Heart left ventricle (tissue), 16 donors: ENCODE results near the gene KNCN. TPM values are rescaled to one million over a fixed set of nuclear protein-coding genes. Genes with fewer than 3 reads are reported as not detected.

ENCODE experiments used
- ATAC-seq, 4 donors: fragments of 200-7000 bp; cut with Tn5 transposase; one replicate each; pipeline ENCODE4 v1.9.1; 2020 to 2022; ENCODE audit warnings: moderate library complexity in 4 of 4, mild to moderate bottlenecking in 3 of 4, moderate number of reproducible peaks in 1 of 4
- DNase-seq, 5 donors: peaks; one replicate each; pipeline ENCODE4 v3.0.0-alpha.2; 2020
- H3K27ac ChIP-seq, 12 donors: fragments of 200-600 bp; sonication (generic) in 4 of 12; one replicate each; pipeline versions ENCODE4 v1.5.0 to v1.8.0; 2016 to 2022; ENCODE audit warnings: mild to moderate bottlenecking in 2 of 12
- H3K27me3 ChIP-seq, 9 donors: fragments of 200-600 bp; sonication (generic) in 2 of 9; one replicate each; pipeline versions ENCODE4 v1.5.1 to v1.8.0; 2016 to 2022; ENCODE audit warnings: mild to moderate bottlenecking in 3 of 9
- H3K36me3 ChIP-seq, 9 donors: fragments of 200-600 bp; sonication (generic) in 2 of 9; one replicate each; pipeline versions ENCODE4 v1.5.0 to v1.8.0; 2018 to 2022; ENCODE audit warnings: mild to moderate bottlenecking in 2 of 9
- H3K4me1 ChIP-seq, 12 donors: fragments of 200-600 bp; sonication (generic) in 4 of 12; one replicate each; pipeline versions ENCODE4 v1.5.0 to v1.8.0; 2016 to 2022; ENCODE audit warnings: mild to moderate bottlenecking in 3 of 12
- H3K4me3 ChIP-seq, 12 donors: fragments of 200-600 bp; sonication (generic) in 4 of 12; one replicate each; pipeline versions ENCODE4 v1.5.0 to v1.8.0; 2017 to 2022; ENCODE audit warnings: mild to moderate bottlenecking in 9 of 12, moderate library complexity in 4 of 12
- H3K9me3 ChIP-seq, 12 donors: fragments of 200-600 bp; sonication (generic) in 4 of 12; one replicate each; pipeline versions ENCODE4 v1.5.0 to v1.8.0; 2016 to 2022; ENCODE audit warnings: mild to moderate bottlenecking in 1 of 12
- POLR2A ChIP-seq, 2 donors: fragments of 450-650 bp; IDR thresholded peaks; one replicate each; pipeline ENCODE4 v1.6.1; 2017; ENCODE audit warnings: antibody characterized with exemption in 2 of 2, mild to moderate bottlenecking in 2 of 2, moderate library complexity in 2 of 2
- WGBS, 4 donors: extraction: QIAGEN DNeasy Blood & Tissue Kit in 2 of 4; methylation state at CpG; one replicate each; pipeline versions ENCODE4 v1.1.5 to v1.1.7; 2013 to 2018; 5-methylcytosine and 5-hydroxymethylcytosine counted together
- intact Hi-C, 10 donors: fragments of 100-400 bp; cut with DNase I; formaldehyde crosslinking; loops; one replicate each; pipeline versions ENCODE4 v1.11.1 to v1.14.2; 2022
- polyA plus RNA-seq, 2 donors: library from polyadenylated mRNA; stranded (reverse); fragments of 200-250 nt; gene quantifications; one replicate each; pipeline ENCODE4 v1.2.3, GENCODE V29; 2013
- total RNA-seq, 9 donors: library from RNA; depleted of rRNA in 2 of 9; stranded (reverse); fragments of >200 nt in 2 of 9; fragmentation: NEBNext Ultra II Directional in 3 of 9; extraction: Animal tissue kit (Norgen Biotek cat#: 25700) in 3 of 9; gene quantifications; one replicate each; pipeline versions ENCODE4 v1.1.0 to v1.2.4, GENCODE V29; 2016 to 2023
- TF ChIP-seq, protein P1 (sequence below), 12 donors: fragments of 200-600 bp; sonication (generic) in 4 of 12; IDR thresholded peaks; one replicate each; pipeline versions ENCODE4 v1.5.0 to v1.8.0; 2018 to 2022; ENCODE audit warnings: antibody characterized with exemption in 12 of 12, mild to moderate bottlenecking in 5 of 12
- donor health status: ischemic (EF 13 %, LVEDD 7.1; RV severe dilation, severe dysfunction).
- donor health status: healthy with polysubstance abuse.
- donor health status: DM: no; HTN: yes; CAD: no.
- donor health status: DM: no; HTN: no; CAD: no.
- donor health status: ischemic (EF 25% LVEDD 6.9; RV normal size, moderate dysfunction).
- donor health status: ischemic (EF 25% LVEDD 5.7; RV mildly dilated, moderate dysfunction).
- donor health status: healthy.
- donor health status: DM: yes; HTN: yes; CAD: no.
- donor health status: ischemic (EF 35%, LVEDD 5.7; RV mildly dilated, moderate dysfunction).
- donor health status: nonischemic (EF 11% LVEDD 7.7; RV severe dilation, severe dysfunction).
- donor health status: DM: yes; HTN: yes; CAD: no.
- donor health status: PGD.
- donor health status: ischemic (EF 29% LVEDD 5.4; RV normal size, mild dysfunction).
- donor health status: nonischemic (EF 23%, LVEDD 6.1; RV moderate dilation, normal function).

Gene KNCN
- total and polyA plus RNA-seq, 11 donors = not detected

DNA sequence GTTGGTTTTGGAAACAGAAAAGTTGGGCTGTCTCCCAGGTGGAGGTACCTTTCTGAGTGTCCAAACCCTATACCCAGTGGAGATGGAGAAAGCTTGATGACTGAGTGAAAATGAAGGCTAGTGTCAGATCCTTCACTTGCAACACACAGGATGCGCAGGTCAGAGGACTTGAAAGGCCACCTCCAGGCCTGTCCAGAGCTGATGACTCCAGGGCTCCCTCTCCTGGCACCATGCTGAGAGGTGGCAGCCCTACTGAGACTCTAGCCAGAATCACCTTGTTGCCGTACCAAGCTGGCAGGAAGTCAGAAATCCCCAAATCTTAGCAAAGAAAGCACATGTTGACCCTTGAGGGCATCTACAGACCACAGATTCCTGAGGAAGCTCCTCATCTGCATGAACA lies 16.4 kb downstream of the KNCN start:
- Histone ChIP-seq H3K27ac (no peak overlapping the region), H3K27me3 (peaks cover 0 to 40% (median 5%) of the 10 kb centered on the region in 9 donors), H3K36me3 (no peaks in the 10 kb centered on the region), H3K9me3 (no peaks in the 10 kb centered on the region), H3K4me1 (peaks cover 0 to 11% (median 2%) of the 10 kb centered on the region in 12 donors), H3K4me3 (no peak overlapping the region)
- intact Hi-C loops = loop anchor here in 1 of 10 donors (2.0 kb wide), 1 partner anchor 190 kb away; no protein-coding TSS in a partner anchor
- ATAC-seq = peak in 1 of 4 donors; percentile 33
- TF ChIP-seq, protein P1, sequence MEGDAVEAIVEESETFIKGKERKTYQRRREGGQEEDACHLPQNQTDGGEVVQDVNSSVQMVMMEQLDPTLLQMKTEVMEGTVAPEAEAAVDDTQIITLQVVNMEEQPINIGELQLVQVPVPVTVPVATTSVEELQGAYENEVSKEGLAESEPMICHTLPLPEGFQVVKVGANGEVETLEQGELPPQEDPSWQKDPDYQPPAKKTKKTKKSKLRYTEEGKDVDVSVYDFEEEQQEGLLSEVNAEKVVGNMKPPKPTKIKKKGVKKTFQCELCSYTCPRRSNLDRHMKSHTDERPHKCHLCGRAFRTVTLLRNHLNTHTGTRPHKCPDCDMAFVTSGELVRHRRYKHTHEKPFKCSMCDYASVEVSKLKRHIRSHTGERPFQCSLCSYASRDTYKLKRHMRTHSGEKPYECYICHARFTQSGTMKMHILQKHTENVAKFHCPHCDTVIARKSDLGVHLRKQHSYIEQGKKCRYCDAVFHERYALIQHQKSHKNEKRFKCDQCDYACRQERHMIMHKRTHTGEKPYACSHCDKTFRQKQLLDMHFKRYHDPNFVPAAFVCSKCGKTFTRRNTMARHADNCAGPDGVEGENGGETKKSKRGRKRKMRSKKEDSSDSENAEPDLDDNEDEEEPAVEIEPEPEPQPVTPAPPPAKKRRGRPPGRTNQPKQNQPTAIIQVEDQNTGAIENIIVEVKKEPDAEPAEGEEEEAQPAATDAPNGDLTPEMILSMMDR (IDR thresholded peaks at IDR 0.05) = peak in 8 of 12 donors; percentile 9 to 41 (median 30)
- no peak for TF ChIP-seq POLR2A (IDR thresholded peaks at IDR 0.05)
- no peak for DNase-seq
- 48 to 61% (median 59%) methylated on average over 2 of the region's 2 CpGs for WGBS, 4 donors

DNA sequence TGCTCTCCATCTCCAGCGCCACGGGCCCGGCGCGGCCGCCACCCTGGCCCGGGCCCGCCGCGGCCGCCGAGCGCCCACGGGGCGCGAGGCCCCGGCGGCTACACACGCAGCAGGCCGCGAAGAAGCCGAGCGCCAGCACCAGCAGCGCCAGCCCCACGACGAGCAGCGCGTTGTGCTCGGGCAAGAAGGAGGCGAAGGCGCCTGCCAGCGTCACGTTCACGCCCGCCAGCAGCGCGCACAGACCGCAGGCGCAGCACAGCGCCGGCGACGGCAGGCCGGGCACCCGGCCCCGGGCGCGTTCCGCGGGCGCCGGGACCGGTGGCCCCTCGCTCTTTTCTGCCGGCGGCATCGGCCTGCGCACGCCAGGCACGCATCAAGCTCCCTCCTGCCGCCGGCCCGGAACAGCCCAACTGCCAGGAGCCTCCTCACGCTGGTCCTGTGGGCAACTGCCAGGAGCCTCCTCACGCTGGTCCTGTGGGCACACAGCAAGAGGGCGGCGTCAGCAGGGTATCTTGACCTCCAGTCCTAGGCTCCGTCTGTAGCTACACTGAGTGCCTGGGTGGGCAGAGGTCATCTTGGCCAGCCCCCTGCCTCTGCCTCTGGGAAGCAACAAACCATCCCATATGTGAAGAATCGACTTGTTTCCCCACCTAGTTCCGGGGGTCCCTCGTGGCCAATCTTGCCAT lies 18.1 kb downstream of the KNCN start:
- intact Hi-C loops = loop anchor here in 9 of 10 donors (2.0 to 5.0 kb wide), 3 partner anchors 189 to 194 kb away; no protein-coding TSS in a partner anchor
- H3K9me3 ChIP-seq = no peaks in the 10 kb centered on the region
- H3K27ac ChIP-seq = peak overlapping the region in 10 of 12 donors; percentile 26 to 71 (median 50)
- H3K36me3 ChIP-seq = no peaks in the 10 kb centered on the region
- peaks cover 0 to 47% (median 8%) of the 10 kb centered on the region in 9 donors for H3K27me3 ChIP-seq
- DNase-seq = peak in 1 of 5 donors; percentile 58
- WGBS, 4 donors = 4 to 40% (median 7%) methylated on average over 8 to 71 of the region's 71 CpGs
- TF ChIP-seq POLR2A (IDR thresholded peaks at IDR 0.05) = no peak
- TF ChIP-seq, protein P1 (IDR thresholded peaks at IDR 0.05) = no peak
- peaks cover 0 to 11% (median 2%) of the 10 kb centered on the region in 12 donors for H3K4me1 ChIP-seq
- peak overlapping the region in 10 of 12 donors; percentile 21 to 58 (median 48) for H3K4me3 ChIP-seq
- ATAC-seq = peak in 3 of 4 donors; percentile 17 to 54 (median 51)

DNA sequence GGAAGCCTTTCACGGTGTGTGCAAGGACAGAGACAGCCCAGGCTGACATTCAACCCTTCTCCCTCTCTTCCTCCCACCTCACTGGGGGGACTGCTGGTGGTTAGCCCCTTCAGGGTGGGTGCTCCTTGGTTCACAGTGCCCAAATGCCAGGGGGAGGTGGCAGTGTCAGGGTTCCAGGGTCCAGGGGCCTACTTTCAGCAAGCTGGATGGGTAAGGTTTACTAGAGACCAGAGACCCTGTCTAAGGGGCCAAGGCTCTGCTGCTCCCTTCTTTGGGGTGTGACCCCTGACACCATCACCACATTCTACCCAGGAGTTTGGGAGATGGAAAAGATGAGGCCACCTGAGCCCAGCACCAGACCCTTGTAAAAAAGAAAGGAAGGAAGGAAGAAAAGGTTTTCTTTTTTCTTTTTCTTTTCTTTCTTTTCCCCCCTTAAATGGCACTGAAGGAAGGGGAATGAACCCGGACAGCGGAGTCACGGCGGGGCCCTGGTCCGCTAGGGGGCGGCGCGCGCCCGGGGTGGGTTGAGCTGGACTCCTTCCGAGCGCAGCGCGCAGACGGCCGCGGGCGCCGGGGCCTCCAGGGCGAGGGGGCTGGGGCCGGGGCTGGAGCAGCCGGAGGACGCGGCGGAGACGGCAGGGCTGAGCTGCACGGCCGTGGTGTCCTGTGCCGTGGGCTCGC lies 18.8 kb downstream of the KNCN start:
- Histone ChIP-seq H3K4me1 (peaks cover 0 to 11% (median 2%) of the 10 kb centered on the region in 12 donors), H3K9me3 (no peaks in the 10 kb centered on the region), H3K36me3 (no peaks in the 10 kb centered on the region), H3K27me3 (peaks cover 0 to 49% (median 10%) of the 10 kb centered on the region in 9 donors), H3K4me3 (peak overlapping the region in 9 of 12 donors; percentile 33 to 58 (median 48)), H3K27ac (peak overlapping the region in 6 of 12 donors; percentile 26 to 71 (median 58))
- DNase-seq (peak; percentile 55 to 84 (median 73)), ATAC-seq (peak in 3 of 4 donors; percentile 77 to 84 (median 82))
- 1 to 2% (median 2%) methylated on average over 25 to 31 of the region's 31 CpGs for WGBS, 4 donors
- TF ChIP-seq, protein P1 (IDR thresholded peaks at IDR 0.05) = peak; percentile 56 to 83 (median 66)
- no peak for TF ChIP-seq POLR2A (IDR thresholded peaks at IDR 0.05)
- intact Hi-C loops = loop anchor here in 9 of 10 donors (2.0 to 5.0 kb wide), 3 partner anchors 190 to 195 kb away; no protein-coding TSS in a partner anchor

GRCh38 chr1:46532095-46532494 lies 19.4 kb downstream of the KNCN start:
- Histone ChIP-seq H3K4me1 (peaks cover 0 to 11% (median 2%) of the 10 kb centered on the region in 12 donors), H3K36me3 (no peaks in the 10 kb centered on the region), H3K4me3 (no peak overlapping the region), H3K27me3 (peaks cover 0 to 54% (median 11%) of the 10 kb centered on the region in 9 donors), H3K9me3 (no peaks in the 10 kb centered on the region), H3K27ac (no peak overlapping the region)
- DNase-seq (no peak), ATAC-seq (no peak)
- 59 to 72% (median 68%) methylated on average over 3 of the region's 3 CpGs for WGBS, 4 donors
- no peak for TF ChIP-seq POLR2A (IDR thresholded peaks at IDR 0.05)
- TF ChIP-seq, protein P1 (IDR thresholded peaks at IDR 0.05) = no peak
- intact Hi-C loops = loop anchor here in 9 of 10 donors (2.0 to 5.0 kb wide), 3 partner anchors 190 to 195 kb away; no protein-coding TSS in a partner anchor
